MCF 10A (cell line): ENCODE data around the gene CDH15. TPM values are rescaled to one million over a fixed set of nuclear protein-coding genes. Genes with fewer than 3 reads are reported as not detected.

Source experiments
- BruUV-seq: library from RNA; stranded (reverse); fragments of 400-500 nt; replicated peaks from 2 replicates; lab custom pipeline; 2021; lab: Mats Ljungman, UMichigan
- CTCF ChIA-PET: fragments of 300-600 bp; sonication (Branson Sonifier 250); formaldehyde crosslinking; extraction: SDS; loops from one replicate; lab custom pipeline; 2021; ENCODE audit warnings: antibody characterized with exemption, inconsistent platforms; lab: Yijun Ruan, JAX
- POLR2A ChIA-PET: fragments of 300-600, 350-650 bp; sonication (Branson Sonifier 250); formaldehyde crosslinking; extraction: SDS; loops from one replicate; lab custom pipeline; 2020; ENCODE audit warnings: antibody characterized with exemption, inconsistent platforms; lab: Yijun Ruan, JAX
- DNase-seq: peaks from one replicate; pipeline ENCODE4 v3.0.0-alpha.2; 2018; ENCODE audit not compliant: unreplicated experiment
- H3K27ac Mint-ChIP-seq: one replicate; pipeline ENCODE4 v1.8.0; 2022; ENCODE audit warnings: mild to moderate bottlenecking, low read depth, mixed read lengths; ENCODE audit not compliant: unreplicated experiment
- H3K27me3 Mint-ChIP-seq: one replicate; pipeline ENCODE4 v1.8.0; 2022; ENCODE audit warnings: mixed read lengths; ENCODE audit not compliant: insufficient read depth, unreplicated experiment
- H3K36me3 Mint-ChIP-seq: one replicate; pipeline ENCODE4 v1.8.0; 2022; ENCODE audit warnings: mild to moderate bottlenecking, moderate library complexity, mixed read lengths; ENCODE audit not compliant: insufficient read depth, unreplicated experiment
- H3K4me1 Mint-ChIP-seq: one replicate; pipeline ENCODE4 v1.8.0; 2022; ENCODE audit warnings: mixed read lengths; ENCODE audit not compliant: insufficient read depth, unreplicated experiment
- H3K4me3 Mint-ChIP-seq: one replicate; pipeline ENCODE4 v1.8.0; 2022; ENCODE audit warnings: mild to moderate bottlenecking, moderate library complexity, mixed read lengths; ENCODE audit not compliant: unreplicated experiment
- H3K9me3 Mint-ChIP-seq: one replicate; pipeline ENCODE4 v1.8.0; 2022; ENCODE audit warnings: mixed read lengths; ENCODE audit not compliant: unreplicated experiment
- intact Hi-C: fragments of 100-400 bp; cut with micrococcal nuclease; formaldehyde crosslinking; loops from 2 replicates; pipeline ENCODE4 v1.14.1; 2022
- total RNA-seq: library from RNA; stranded (reverse); gene quantifications from 2 replicates; pipeline ENCODE4 v1.2.3, GENCODE V29; 2022
- TF ChIP-seq, protein P1 (sequence below): fragments of 200-600 bp; IDR thresholded peaks from one replicate; pipeline ENCODE4 v1.8.0; 2022; ENCODE audit warnings: antibody characterized with exemption, mild to moderate bottlenecking; ENCODE audit not compliant: unreplicated experiment

The CDH15 gene
- total RNA-seq, 1 experiment from 2014 or later = not detected

DNA sequence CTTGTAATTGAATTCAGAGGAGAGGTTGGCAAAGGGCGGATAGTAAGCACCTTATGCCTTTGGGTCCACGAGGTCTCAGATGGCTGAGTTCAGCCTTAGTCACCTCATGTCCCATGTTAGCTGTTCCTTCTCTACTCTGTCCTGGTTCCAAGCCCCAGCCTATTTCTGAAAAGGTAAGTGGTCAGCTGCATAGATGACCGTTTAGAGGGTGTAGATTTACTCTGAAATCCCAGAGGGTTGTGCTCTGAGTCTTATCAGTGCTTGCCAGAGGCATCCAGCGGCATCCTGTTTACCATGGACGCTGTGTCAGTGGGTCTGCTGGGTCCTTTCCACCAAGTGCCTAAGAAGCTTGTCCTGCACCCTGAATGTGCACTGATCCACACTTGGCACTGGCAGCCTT lies 47.8 kb downstream of the CDH15 start:
- H3K4me3 Mint-ChIP-seq = peak overlapping the region; percentile 45
- H3K36me3 Mint-ChIP-seq = peaks cover 30% of the 10 kb centered on the region
- DNase-seq = no peak
- H3K4me1 Mint-ChIP-seq = peaks cover 6% of the 10 kb centered on the region
- TF ChIP-seq, protein P1, sequence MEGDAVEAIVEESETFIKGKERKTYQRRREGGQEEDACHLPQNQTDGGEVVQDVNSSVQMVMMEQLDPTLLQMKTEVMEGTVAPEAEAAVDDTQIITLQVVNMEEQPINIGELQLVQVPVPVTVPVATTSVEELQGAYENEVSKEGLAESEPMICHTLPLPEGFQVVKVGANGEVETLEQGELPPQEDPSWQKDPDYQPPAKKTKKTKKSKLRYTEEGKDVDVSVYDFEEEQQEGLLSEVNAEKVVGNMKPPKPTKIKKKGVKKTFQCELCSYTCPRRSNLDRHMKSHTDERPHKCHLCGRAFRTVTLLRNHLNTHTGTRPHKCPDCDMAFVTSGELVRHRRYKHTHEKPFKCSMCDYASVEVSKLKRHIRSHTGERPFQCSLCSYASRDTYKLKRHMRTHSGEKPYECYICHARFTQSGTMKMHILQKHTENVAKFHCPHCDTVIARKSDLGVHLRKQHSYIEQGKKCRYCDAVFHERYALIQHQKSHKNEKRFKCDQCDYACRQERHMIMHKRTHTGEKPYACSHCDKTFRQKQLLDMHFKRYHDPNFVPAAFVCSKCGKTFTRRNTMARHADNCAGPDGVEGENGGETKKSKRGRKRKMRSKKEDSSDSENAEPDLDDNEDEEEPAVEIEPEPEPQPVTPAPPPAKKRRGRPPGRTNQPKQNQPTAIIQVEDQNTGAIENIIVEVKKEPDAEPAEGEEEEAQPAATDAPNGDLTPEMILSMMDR = no peak
- intact Hi-C loops = no loop called here
- no peaks in the 10 kb centered on the region for H3K27me3 Mint-ChIP-seq
- H3K9me3 Mint-ChIP-seq = no peaks in the 10 kb centered on the region
- POLR2A ChIA-PET = interaction anchor here (0.6 kb wide), 2 partner anchors 346 to 367 kb away, joined by 3 read pairs; no protein-coding TSS in a partner anchor
- H3K27ac Mint-ChIP-seq = no peak overlapping the region
- BruUV-seq = no TSS peak
- CTCF ChIA-PET = interaction anchor here (1.2 kb wide), 1 partner anchor 21 kb away, joined by 6 read pairs; no protein-coding TSS in a partner anchor

DNA sequence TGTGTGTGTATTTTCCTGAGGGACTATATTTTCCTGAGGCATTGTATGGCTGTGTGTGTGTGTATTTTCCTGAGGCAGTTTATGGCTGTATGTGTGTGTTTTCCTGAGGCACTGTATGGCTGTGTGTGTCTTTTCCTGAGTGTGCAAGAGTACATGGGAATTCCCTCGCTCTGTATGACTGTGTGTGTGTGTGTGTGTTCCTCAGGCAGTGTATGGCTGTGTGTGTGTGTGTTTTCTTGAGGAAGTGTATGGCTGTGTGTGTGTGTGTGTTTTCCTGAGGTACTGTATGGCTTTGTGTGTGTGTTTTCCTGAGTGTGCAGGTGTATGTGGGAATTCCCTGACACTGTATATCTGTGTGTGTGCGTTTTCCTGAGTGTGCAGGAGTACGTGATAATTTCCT lies 50.1 kb downstream of the CDH15 start:
- Mint-ChIP-seq H3K9me3 (peaks cover 7% of the 10 kb centered on the region), H3K27ac (no peak overlapping the region), H3K36me3 (peaks cover 52% of the 10 kb centered on the region), H3K4me1 (peaks cover 1% of the 10 kb centered on the region), H3K4me3 (no peak overlapping the region), H3K27me3 (no peaks in the 10 kb centered on the region)
- no peak for DNase-seq
- intact Hi-C loops = no loop called here
- ChIA-PET CTCF (no interaction called here), POLR2A (no interaction called here)
- TF ChIP-seq, protein P1 = no peak
- no TSS peak for BruUV-seq

DNA sequence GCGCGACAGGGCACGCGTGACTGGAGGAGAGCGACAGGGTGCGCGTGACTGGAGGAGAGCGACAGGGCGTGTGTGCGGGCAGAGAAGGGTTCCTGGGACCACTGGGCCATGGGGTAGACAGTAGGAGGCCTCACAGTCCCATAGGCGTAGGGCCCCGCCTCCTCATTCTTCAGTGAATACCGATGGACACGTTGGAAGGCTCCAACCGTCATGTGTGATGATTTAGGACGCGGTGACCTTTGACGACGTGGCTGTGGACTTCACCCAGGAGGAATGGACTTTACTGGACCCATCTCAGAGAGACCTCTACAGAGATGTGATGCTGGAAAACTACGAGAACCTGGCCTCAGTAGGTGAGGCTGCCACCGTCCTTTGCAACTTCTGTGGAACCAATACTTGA lies 51.4 kb downstream of the CDH15 start:
- Mint-ChIP-seq H3K36me3 (peaks cover 60% of the 10 kb centered on the region), H3K9me3 (peaks cover 7% of the 10 kb centered on the region), H3K27me3 (no peaks in the 10 kb centered on the region), H3K4me1 (no peaks in the 10 kb centered on the region), H3K27ac (no peak overlapping the region), H3K4me3 (no peak overlapping the region)
- TF ChIP-seq, protein P1 = no peak
- no TSS peak for BruUV-seq
- POLR2A ChIA-PET = no interaction called here
- intact Hi-C loops = no loop called here
- DNase-seq = no peak
- CTCF ChIA-PET = no interaction called here

DNA sequence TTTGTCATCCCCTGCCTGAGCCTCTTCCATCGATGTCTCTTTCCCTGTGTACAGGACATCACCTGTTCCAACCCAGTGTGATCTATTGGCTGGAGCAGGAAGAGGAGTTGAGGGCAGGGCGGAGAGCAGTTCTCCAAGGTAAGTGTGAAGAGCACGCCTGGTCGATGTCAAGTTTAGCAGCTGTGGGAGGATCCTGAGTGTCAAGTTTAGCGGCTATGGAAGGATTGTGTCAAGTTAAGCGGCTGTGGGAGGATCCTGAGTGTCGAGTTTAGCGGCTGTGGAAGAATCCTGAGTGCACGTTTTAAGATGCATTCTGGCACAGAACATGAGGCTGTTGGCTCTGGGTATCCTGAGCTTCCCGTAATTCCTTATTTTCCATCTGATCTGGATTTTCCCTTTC lies 53.1 kb downstream of the CDH15 start:
- TF ChIP-seq, protein P1 = no peak
- H3K27ac Mint-ChIP-seq = no peak overlapping the region
- intact Hi-C loops = no loop called here
- H3K36me3 Mint-ChIP-seq = peaks cover 68% of the 10 kb centered on the region
- H3K9me3 Mint-ChIP-seq = peaks cover 7% of the 10 kb centered on the region
- H3K4me3 Mint-ChIP-seq = no peak overlapping the region
- DNase-seq = no peak
- H3K4me1 Mint-ChIP-seq = no peaks in the 10 kb centered on the region
- no TSS peak for BruUV-seq
- ChIA-PET CTCF (no interaction called here), POLR2A (interaction anchor here (0.7 kb wide), 1 partner anchor 22 kb away, joined by 6 read pairs; no protein-coding TSS in a partner anchor)
- no peaks in the 10 kb centered on the region for H3K27me3 Mint-ChIP-seq
